Measurements from ENCODE around the gene AHCYL2. TPM values are rescaled to one million over a fixed set of nuclear protein-coding genes. Genes with fewer than 3 reads are reported as not detected.
"Not testable (repeated sequence)": the region's sequence is repeated elsewhere in the genome, so short reads cannot be mapped to it uniquely, and the experiment has no call there.

Gene AHCYL2
- total and polyA plus RNA-seq, 2 of the 8 experiments (the other 6 are each of a cell fraction or from before 2014, with no cell fraction given): 20.7 to 25.4 TPM

GRCh38 chr7:129216821-129217416, 7.9 kb upstream of the AHCYL2 start:
- H3K9ac ChIP-seq (replicated peaks in 1 of 4; ENCODE audit: extremely low read depth in 1 of 4, low read depth in 3 of 4, low read length in 3 of 4); H3K14ac ChIP-seq (ENCODE audit: insufficient read length); H3K27me3 ChIP-seq (replicated peaks in 1 of 4; ENCODE audit: control insufficient read depth in 3 of 4, extremely low read depth in 1 of 4, insufficient read depth in 3 of 4, low read length in 3 of 4); H4K5ac ChIP-seq (ENCODE audit: insufficient read length, low read depth, low read length); H3K4ac ChIP-seq (replicated peaks; ENCODE audit: insufficient read length, low read depth, low read length); H4K91ac ChIP-seq (replicated peaks; ENCODE audit: insufficient read length, low read length); H2BK120ac ChIP-seq (replicated peaks; ENCODE audit: low read depth, low read length); H3K4me3 ChIP-seq (ENCODE audit: extremely low read depth in 1 of 4, insufficient read depth in 2 of 4, low read depth in 3 of 4, low read length in 4 of 4); H2BK20ac ChIP-seq (ENCODE audit: low read length); FAIRE-seq; H2BK12ac ChIP-seq (ENCODE audit: low read depth, low read length); H2BK15ac ChIP-seq (ENCODE audit: low read length); H3K79me2 ChIP-seq (ENCODE audit: control insufficient read depth in 1 of 2, insufficient read depth in 2 of 2, low read length in 2 of 2); H2BK5ac ChIP-seq (ENCODE audit: low read depth, low read length); H2AK5ac ChIP-seq (ENCODE audit: low read depth, low read length); H3K79me1 ChIP-seq (ENCODE audit: low read depth, low read length); H3K4me1 ChIP-seq (replicated peaks in 1 of 4; ENCODE audit: control insufficient read depth in 3 of 4, insufficient read depth in 4 of 4, low read length in 3 of 4); DNase-seq (ENCODE audit: low read depth in 1 of 2, low spot score in 2 of 2); H3K23ac ChIP-seq (ENCODE audit: insufficient read length); H3K27ac ChIP-seq (ENCODE audit: low read depth, low read length); H3K56ac ChIP-seq (replicated peaks; ENCODE audit: insufficient read length, low read depth, low read length); H4K8ac ChIP-seq (ENCODE audit: extremely low read depth, insufficient read depth, low read length); H3K23me2 ChIP-seq (ENCODE audit: low read depth, low read length); H2AFZ ChIP-seq (ENCODE audit: low read length); H4K20me1 ChIP-seq (replicated peaks in 1 of 2; ENCODE audit: control insufficient read depth in 1 of 2, insufficient read depth in 2 of 2, low read length in 2 of 2); H3K18ac ChIP-seq (ENCODE audit: extremely low read depth, low read length); H3K4me2 ChIP-seq (ENCODE audit: insufficient read depth in 1 of 2, low read depth in 2 of 2, low read length in 2 of 2): not testable (repeated sequence)
- ChIA-PET POLR2A (ENCODE audit: partially characterized antibody) (interaction anchor here (1.1 kb wide), 1 partner anchor 47 kb away, joined by 5 read pairs; no protein-coding TSS in a partner anchor), CTCF (ENCODE audit: partially characterized antibody) (interaction anchor here (0.6 to 10.6 kb wide), 17 partner anchors 8 to 254 kb away, joined by 3 to 258 read pairs (median 14); partner anchors contain the start of gene STRIP2)
- 85% methylated on average over 7 of the region's 8 CpGs; no CpG with 5 or more reads in 1 of the 2 experiments for WGBS, 2 experiments (ENCODE audit: extremely low coverage in 1 of 2, insufficient coverage in 1 of 2, insufficient read length in 1 of 2, insufficient replicate concordance in 2 of 2, low coverage in 1 of 2, low lambda C conversion rate in 2 of 2, missing lambda C conversion rate in 1 of 2)
- H3K9me3 ChIP-seq (ENCODE audit: insufficient read depth in 2 of 2, low read depth in 1 of 2, low read length in 1 of 2): peaks cover 3 to 16% of the 10 kb centered on the region in 2 experiments; a peak in 2 of 4 replicates
- H3K36me3 ChIP-seq (ENCODE audit: control insufficient read depth in 2 of 4, insufficient read depth in 4 of 4, low read length in 3 of 4): peaks cover 3 to 13% (median 6%) of the 10 kb centered on the region in 4 experiments
